PC-9 (cell line): ENCODE results near the gene PACSIN1. TPM values are rescaled to one million over a fixed set of nuclear protein-coding genes. Genes with fewer than 3 reads are reported as not detected.

Experiments
- BruUV-seq: library from RNA; stranded (reverse); fragments of 400-500 nt; replicated peaks from 2 replicates; lab custom pipeline; 2021; lab: Mats Ljungman, UMichigan
- CTCF ChIA-PET: fragments of 300-600 bp; sonication (Branson Sonifier 250); formaldehyde crosslinking; loops from one replicate; lab custom pipeline; 2022; ENCODE audit warnings: antibody characterized with exemption; lab: Charles Lee
- POLR2A ChIA-PET: fragments of 300-600 bp; sonication (Branson Sonifier 250); formaldehyde crosslinking; loops from one replicate; lab custom pipeline; 2022; ENCODE audit warnings: antibody characterized with exemption; ENCODE audit not compliant: unreplicated experiment; lab: Charles Lee
- DNase-seq, 2 experiments: peaks; one replicate each; pipeline versions ENCODE4 v3.0.0 to v3.0.0-alpha.2; 2015 to 2022; ENCODE audit warnings: mixed read lengths in 1 of 2
- H2AFZ ChIP-seq: fragments of 200-600 bp; sonication (generic); 2 replicates; pipeline ENCODE4 v1.8.1; 2017; ENCODE audit warnings: antibody characterized with exemption
- H3F3A ChIP-seq: fragments of 200-600 bp; sonication (generic); 2 replicates; pipeline ENCODE4 v1.8.1; 2017; ENCODE audit warnings: antibody characterized with exemption, mild to moderate bottlenecking, low read depth; ENCODE audit not compliant: insufficient read depth
- H3K27ac ChIP-seq: fragments of 200-600 bp; sonication (generic); 2 replicates; pipeline ENCODE4 v1.6.1; 2016; ENCODE audit warnings: mixed run types
- H3K27me3 ChIP-seq: fragments of 200-600 bp; sonication (generic); 2 replicates; pipeline ENCODE4 v1.6.1; 2016; ENCODE audit warnings: low read depth, mixed run types; ENCODE audit not compliant: insufficient read depth
- H3K36me3 ChIP-seq: fragments of 200-600 bp; sonication (generic); 2 replicates; pipeline ENCODE4 v1.6.1; 2016; ENCODE audit warnings: low read depth, mixed run types
- H3K4me1 ChIP-seq: fragments of 200-600 bp; sonication (generic); replicated peaks from 2 replicates; pipeline ENCODE4 v1.6.1; 2016; ENCODE audit warnings: mixed run types; ENCODE audit not compliant: insufficient read depth
- H3K4me2 ChIP-seq: fragments of 200-600 bp; sonication (generic); 2 replicates; pipeline ENCODE4 v1.6.1; 2017; ENCODE audit warnings: mixed run types
- H3K4me3 ChIP-seq: fragments of 200-600 bp; sonication (generic); 2 replicates; pipeline ENCODE4 v1.6.1; 2016; ENCODE audit warnings: mixed run types
- H3K79me2 ChIP-seq: fragments of 200-600 bp; sonication (generic); 2 replicates; pipeline ENCODE4 v1.6.1; 2017; ENCODE audit warnings: low read depth, mixed run types
- H3K9me2 ChIP-seq: fragments of 200-600 bp; sonication (generic); 2 replicates; pipeline ENCODE4 v1.8.1; 2017; ENCODE audit warnings: mild to moderate bottlenecking; ENCODE audit not compliant: insufficient read depth
- H3K9me3 ChIP-seq: fragments of 200-600 bp; sonication (generic); 2 replicates; pipeline ENCODE4 v1.8.1; 2016; ENCODE audit warnings: low read depth; ENCODE audit not compliant: insufficient read depth
- H4K20me1 ChIP-seq: fragments of 200-600 bp; sonication (generic); 2 replicates; pipeline ENCODE4 v1.8.1; 2017; ENCODE audit not compliant: insufficient read depth
- EZH2 ChIP-seq: fragments of 200-600 bp; sonication (generic); IDR thresholded peaks from 2 replicates; pipeline ENCODE4 v1.8.0; 2017; ENCODE audit warnings: antibody characterized with exemption, low read depth
- intact Hi-C: fragments of 100-400 bp; cut with micrococcal nuclease; formaldehyde crosslinking; loops from one replicate; pipeline ENCODE4 v1.10.0; 2022; ENCODE audit not compliant: unreplicated experiment
- total RNA-seq: library from RNA; stranded (reverse); gene quantifications from 2 replicates; pipeline ENCODE4 v1.2.3, GENCODE V29; 2021
- TF ChIP-seq, protein P1 (sequence below): fragments of 200-600 bp; sonication (generic); conservative IDR thresholded peaks from 2 replicates; pipeline ENCODE4 v1.6.1; 2017; ENCODE audit warnings: mixed run types, antibody characterized with exemption, mild to moderate bottlenecking, moderate library complexity

PACSIN1 gene
- total RNA-seq, 1 experiment from 2014 or later, result 5.0 TPM

DNA sequence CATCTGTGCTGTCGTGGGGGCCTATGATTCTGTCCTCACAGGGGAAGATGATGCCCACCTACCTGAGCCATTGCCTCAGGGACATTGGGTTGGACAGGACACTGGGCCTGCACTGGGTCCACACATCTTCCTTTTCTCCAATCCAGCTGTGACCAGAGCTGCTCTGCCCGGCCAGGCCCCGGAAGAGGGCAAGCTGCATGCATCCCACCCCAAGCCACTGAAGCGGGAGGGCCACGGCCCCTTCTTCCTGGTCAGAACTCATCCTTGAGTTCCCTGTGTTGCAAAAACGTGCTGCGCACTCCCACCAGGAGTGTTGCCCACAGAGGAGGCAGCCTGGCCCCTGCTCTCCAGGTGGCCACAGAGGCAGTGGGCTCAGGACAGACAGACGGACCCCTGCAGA, 52.1 kb downstream of the PACSIN1 start:
- Histone ChIP-seq H3K27me3 (no peaks in the 10 kb centered on the region), H3K9me3 (no peaks in the 10 kb centered on the region), H3K27ac (no peak overlapping the region), H3K9me2 (no peaks in the 10 kb centered on the region), H4K20me1 (no peaks in the 10 kb centered on the region), H3K79me2 (no peaks in the 10 kb centered on the region), H2AFZ (no peak overlapping the region), H3K4me3 (no peak overlapping the region), H3K4me2 (no peak overlapping the region), H3K4me1 (no peaks in the 10 kb centered on the region), H3K36me3 (no peaks in the 10 kb centered on the region), H3F3A (no peaks in the 10 kb centered on the region)
- ChIA-PET POLR2A (no interaction called here), CTCF (interaction anchor here (0.6 kb wide), 1 partner anchor 25 kb away, joined by 6 read pairs; no protein-coding TSS in a partner anchor)
- intact Hi-C loops, result no loop called here
- BruUV-seq, result no TSS peak
- DNase-seq, result no peak
- TF ChIP-seq, protein P1, sequence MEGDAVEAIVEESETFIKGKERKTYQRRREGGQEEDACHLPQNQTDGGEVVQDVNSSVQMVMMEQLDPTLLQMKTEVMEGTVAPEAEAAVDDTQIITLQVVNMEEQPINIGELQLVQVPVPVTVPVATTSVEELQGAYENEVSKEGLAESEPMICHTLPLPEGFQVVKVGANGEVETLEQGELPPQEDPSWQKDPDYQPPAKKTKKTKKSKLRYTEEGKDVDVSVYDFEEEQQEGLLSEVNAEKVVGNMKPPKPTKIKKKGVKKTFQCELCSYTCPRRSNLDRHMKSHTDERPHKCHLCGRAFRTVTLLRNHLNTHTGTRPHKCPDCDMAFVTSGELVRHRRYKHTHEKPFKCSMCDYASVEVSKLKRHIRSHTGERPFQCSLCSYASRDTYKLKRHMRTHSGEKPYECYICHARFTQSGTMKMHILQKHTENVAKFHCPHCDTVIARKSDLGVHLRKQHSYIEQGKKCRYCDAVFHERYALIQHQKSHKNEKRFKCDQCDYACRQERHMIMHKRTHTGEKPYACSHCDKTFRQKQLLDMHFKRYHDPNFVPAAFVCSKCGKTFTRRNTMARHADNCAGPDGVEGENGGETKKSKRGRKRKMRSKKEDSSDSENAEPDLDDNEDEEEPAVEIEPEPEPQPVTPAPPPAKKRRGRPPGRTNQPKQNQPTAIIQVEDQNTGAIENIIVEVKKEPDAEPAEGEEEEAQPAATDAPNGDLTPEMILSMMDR, result no peak
- TF ChIP-seq EZH2, result no peak

DNA sequence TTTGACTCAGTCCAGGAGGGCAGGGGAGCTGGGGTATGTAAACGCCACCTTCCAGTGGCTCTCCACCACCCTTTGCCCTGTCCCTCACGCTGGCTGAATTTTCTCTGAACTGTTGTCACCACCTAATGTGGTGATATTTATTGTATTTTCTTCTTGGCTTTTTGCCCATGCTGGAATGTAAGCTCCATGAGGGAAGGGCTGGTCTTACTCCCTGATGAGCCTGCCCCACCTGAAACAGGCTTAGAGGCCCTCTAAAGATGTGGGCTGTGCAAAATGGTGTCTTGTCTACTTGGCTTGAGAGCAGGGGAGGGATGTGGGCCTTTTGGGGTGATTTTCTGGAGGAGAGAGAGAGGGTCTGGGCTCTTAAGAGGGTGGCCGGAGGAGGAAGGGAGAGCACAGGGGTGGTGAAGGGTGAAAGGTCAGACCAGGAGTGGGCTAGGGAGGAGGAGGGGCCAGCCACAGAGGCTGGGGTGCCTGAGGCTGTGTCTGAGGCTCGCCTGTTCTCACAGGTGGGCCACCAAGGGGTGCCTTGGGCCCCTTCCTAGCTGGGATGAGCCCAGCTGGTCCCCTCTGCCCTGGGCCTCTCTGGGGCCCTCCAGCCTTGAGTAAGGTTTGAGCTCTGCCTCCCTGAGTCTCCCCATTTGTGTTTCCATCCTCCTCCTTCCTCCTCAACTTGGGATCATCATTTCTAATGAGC, 52.9 kb downstream of the PACSIN1 start:
- no peak for DNase-seq
- ChIA-PET POLR2A (no interaction called here), CTCF (interaction anchor here (0.6 kb wide), 1 partner anchor 24 kb away, joined by 6 read pairs; no protein-coding TSS in a partner anchor)
- H3K36me3 ChIP-seq, result no peaks in the 10 kb centered on the region
- no peaks in the 10 kb centered on the region for H3K27me3 ChIP-seq
- no peaks in the 10 kb centered on the region for H3K4me1 ChIP-seq
- TF ChIP-seq EZH2, result no peak
- TF ChIP-seq, protein P1, result no peak
- no peak overlapping the region for H3K4me3 ChIP-seq
- no peak overlapping the region for H3K4me2 ChIP-seq
- no peaks in the 10 kb centered on the region for H3K9me2 ChIP-seq
- no TSS peak for BruUV-seq
- intact Hi-C loops, result no loop called here
- H3K27ac ChIP-seq, result no peak overlapping the region
- no peak overlapping the region for H2AFZ ChIP-seq
- H3F3A ChIP-seq, result no peaks in the 10 kb centered on the region
- no peaks in the 10 kb centered on the region for H3K9me3 ChIP-seq
- no peaks in the 10 kb centered on the region for H3K79me2 ChIP-seq
- no peaks in the 10 kb centered on the region for H4K20me1 ChIP-seq

DNA sequence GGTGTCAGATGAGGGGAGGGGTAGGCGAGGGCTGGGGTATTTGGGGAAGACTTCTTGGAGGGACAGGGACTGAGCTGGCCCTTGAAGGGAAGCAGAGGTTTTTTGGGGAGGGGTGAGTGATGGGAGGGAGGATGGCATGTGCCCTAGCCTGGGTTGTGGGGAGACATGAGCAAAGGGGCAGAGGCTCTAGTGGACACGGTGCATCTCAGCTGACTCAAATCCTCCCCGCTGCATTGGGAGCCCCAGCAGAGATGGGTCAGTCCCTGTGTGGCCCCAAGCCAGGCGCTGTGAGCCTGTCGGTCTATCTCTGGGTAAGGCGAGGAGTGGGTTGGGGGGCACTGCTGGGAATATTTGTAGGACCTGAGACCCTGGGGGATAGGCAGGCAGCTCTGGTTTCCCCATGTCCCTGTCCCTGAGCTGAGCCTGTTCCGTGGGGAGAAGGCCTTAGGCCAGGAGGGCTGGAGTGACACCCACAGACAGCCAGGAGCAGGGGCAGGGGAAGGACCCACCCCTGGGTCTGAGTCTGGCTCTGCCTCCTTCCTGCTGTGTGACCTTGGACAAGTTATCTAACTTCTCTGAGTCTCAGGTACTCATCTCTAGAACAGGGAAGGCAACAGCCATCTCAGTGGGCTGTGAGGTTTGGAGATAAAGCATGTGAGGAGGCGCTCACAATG, 54.2 kb downstream of the PACSIN1 start:
- BruUV-seq, result no TSS peak
- CTCF ChIA-PET, result no interaction called here

More for the DNA sequence above, 54.2 kb downstream of the PACSIN1 start:
- Histone ChIP-seq H3K27ac (no peak overlapping the region), H2AFZ (no peak overlapping the region), H3K27me3 (no peaks in the 10 kb centered on the region), H3K79me2 (no peaks in the 10 kb centered on the region), H3K4me1 (no peaks in the 10 kb centered on the region), H3K36me3 (no peaks in the 10 kb centered on the region), H3K4me3 (no peak overlapping the region), H4K20me1 (no peaks in the 10 kb centered on the region), H3F3A (no peaks in the 10 kb centered on the region), H3K9me2 (no peaks in the 10 kb centered on the region), H3K4me2 (no peak overlapping the region), H3K9me3 (no peaks in the 10 kb centered on the region)
- no peak for TF ChIP-seq EZH2
- TF ChIP-seq, protein P1, result no peak
- POLR2A ChIA-PET, result interaction anchor here (0.6 kb wide), 1 partner anchor 679 kb away, joined by 3 read pairs; no protein-coding TSS in a partner anchor
- no peak for DNase-seq
- intact Hi-C loops, result no loop called here
